ENCODE measurements around the gene LYVE1. TPM values are rescaled to one million over a fixed set of nuclear protein-coding genes. Genes with fewer than 3 reads are reported as not detected.

The LYVE1 gene
- total RNA-seq, 4 donors from 2014 or later, result 3.9 to 17.0 (median 11.1) TPM

DNA sequence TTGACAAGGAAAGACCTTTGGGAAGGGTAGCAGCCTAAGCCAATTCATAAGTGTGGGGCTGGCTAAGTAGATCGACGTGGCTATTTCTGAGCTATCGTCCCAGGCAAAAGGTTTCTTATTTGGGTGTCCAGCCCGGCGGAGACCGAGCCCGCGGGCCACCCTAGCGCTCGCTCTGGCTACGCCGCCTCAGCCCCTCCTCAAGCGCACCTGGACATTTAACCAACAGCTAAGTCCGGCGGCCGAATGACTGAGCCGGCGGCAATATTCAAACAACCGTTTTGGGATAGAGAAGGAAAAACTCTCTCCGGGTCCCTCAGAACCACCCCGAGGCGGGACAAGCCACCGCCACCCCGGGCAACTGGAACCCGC, 27.9 kb downstream of the LYVE1 start:
- H3K9me3 ChIP-seq, result no peaks in the 10 kb centered on the region
- no peaks in the 10 kb centered on the region for H3K27me3 ChIP-seq
- DNase-seq (ENCODE audit: low spot score in 2 of 2), result no peak
- H3K36me3 ChIP-seq, result no peaks in the 10 kb centered on the region
- 0% methylated on average over 11 of the region's 25 CpGs for WGBS
- H3K4me1 ChIP-seq, result peaks cover 42% of the 10 kb centered on the region
- TF ChIP-seq POLR2A (IDR thresholded peaks at IDR 0.05), result no peak
- TF ChIP-seq, protein P1, sequence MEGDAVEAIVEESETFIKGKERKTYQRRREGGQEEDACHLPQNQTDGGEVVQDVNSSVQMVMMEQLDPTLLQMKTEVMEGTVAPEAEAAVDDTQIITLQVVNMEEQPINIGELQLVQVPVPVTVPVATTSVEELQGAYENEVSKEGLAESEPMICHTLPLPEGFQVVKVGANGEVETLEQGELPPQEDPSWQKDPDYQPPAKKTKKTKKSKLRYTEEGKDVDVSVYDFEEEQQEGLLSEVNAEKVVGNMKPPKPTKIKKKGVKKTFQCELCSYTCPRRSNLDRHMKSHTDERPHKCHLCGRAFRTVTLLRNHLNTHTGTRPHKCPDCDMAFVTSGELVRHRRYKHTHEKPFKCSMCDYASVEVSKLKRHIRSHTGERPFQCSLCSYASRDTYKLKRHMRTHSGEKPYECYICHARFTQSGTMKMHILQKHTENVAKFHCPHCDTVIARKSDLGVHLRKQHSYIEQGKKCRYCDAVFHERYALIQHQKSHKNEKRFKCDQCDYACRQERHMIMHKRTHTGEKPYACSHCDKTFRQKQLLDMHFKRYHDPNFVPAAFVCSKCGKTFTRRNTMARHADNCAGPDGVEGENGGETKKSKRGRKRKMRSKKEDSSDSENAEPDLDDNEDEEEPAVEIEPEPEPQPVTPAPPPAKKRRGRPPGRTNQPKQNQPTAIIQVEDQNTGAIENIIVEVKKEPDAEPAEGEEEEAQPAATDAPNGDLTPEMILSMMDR (IDR thresholded peaks at IDR 0.05), result no peak
- no peak for TF ChIP-seq POLR2AphosphoS5 (IDR thresholded peaks at IDR 0.05)
- TF ChIP-seq EP300 (IDR thresholded peaks at IDR 0.05), result no peak
- peak overlapping the region; percentile 98 for H3K4me3 ChIP-seq
- H3K27ac ChIP-seq, result peak overlapping the region; percentile 94

DNA sequence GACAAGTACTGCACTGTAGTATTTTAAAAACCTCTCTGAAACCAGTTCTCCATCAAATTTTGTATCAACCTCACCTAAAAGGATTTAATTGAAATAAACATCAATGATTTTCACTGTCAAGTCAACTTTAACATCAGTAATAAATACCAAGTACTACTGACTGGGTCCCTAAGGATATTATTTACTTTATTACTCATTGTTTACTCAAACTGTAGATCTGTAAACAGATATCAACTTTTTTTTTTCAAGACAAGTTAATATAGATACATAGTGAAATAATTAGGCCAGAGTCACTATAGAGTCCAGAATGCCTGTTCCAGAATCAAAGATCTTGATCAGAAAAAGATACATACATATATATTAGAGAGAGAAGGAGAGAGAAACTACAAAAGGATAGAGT, 29.1 kb downstream of the LYVE1 start:
- no peak overlapping the region for H3K4me3 ChIP-seq
- DNase-seq (ENCODE audit: low spot score in 2 of 2), result no peak

DNA sequence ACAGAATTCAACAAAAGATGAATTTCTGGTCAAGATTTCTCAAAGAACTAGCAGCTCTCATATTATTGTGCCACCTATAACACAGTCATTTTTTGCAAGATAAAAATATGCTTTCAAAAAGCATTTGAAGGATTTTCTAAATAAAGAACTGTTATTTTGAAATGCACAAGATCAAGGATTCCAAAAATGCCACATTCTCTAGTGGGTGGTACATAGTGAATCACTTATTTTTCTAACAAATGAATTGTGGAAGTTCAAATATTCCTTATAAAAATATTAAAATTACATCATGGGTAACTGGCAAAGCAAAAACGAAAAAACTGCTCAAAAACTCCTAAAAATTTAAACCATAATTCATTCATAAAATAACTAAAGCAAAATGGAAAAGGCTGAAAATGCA, 29.5 kb downstream of the LYVE1 start:
- H3K27ac ChIP-seq, result no peak overlapping the region
- TF ChIP-seq POLR2A (IDR thresholded peaks at IDR 0.05) (no peak), EP300 (IDR thresholded peaks at IDR 0.05) (no peak), POLR2AphosphoS5 (IDR thresholded peaks at IDR 0.05) (no peak)
- TF ChIP-seq, protein P1 (IDR thresholded peaks at IDR 0.05), result no peak
- DNase-seq (ENCODE audit: low spot score in 2 of 2), result no peak

More for the DNA sequence above, 29.1 kb downstream of the LYVE1 start:
- TF ChIP-seq, protein P1 (IDR thresholded peaks at IDR 0.05), result no peak
- TF ChIP-seq POLR2A (IDR thresholded peaks at IDR 0.05), result no peak
- TF ChIP-seq POLR2AphosphoS5 (IDR thresholded peaks at IDR 0.05), result no peak
- no peak for TF ChIP-seq EP300 (IDR thresholded peaks at IDR 0.05)
- Histone ChIP-seq H3K27me3 (no peaks in the 10 kb centered on the region), H3K27ac (no peak overlapping the region), H3K4me1 (peaks cover 42% of the 10 kb centered on the region), H3K9me3 (no peaks in the 10 kb centered on the region), H3K36me3 (no peaks in the 10 kb centered on the region)

DNA sequence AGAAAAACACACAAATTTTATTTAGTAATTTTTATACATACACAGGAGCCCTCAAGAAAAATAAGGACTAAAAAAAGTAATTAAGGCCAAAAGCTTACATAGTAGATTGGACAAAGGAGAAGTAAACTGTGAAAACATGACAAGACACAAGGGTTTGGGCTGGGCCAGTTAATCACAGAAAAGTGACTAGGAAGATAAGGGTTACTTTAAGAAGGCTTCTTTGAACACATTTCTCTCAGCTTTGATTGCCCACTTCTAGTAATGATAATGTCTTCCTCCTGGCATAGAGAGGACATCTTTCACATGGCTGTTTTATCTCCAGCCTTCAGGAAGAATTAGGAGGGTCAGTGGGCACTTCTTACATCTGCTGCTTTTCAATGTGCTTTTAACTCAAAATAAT, 30.9 kb downstream of the LYVE1 start:
- no peak overlapping the region for H3K27ac ChIP-seq
- no peaks in the 10 kb centered on the region for H3K9me3 ChIP-seq
- no peaks in the 10 kb centered on the region for H3K27me3 ChIP-seq
- peaks cover 7% of the 10 kb centered on the region for H3K36me3 ChIP-seq
- TF ChIP-seq, protein P1 (IDR thresholded peaks at IDR 0.05), result no peak
- TF ChIP-seq POLR2A (IDR thresholded peaks at IDR 0.05), result no peak
- TF ChIP-seq EP300 (IDR thresholded peaks at IDR 0.05), result no peak
- TF ChIP-seq POLR2AphosphoS5 (IDR thresholded peaks at IDR 0.05), result no peak
- H3K4me1 ChIP-seq, result peaks cover 42% of the 10 kb centered on the region
- H3K4me3 ChIP-seq, result no peak overlapping the region
- no peak for DNase-seq (ENCODE audit: low spot score in 2 of 2)

More for the DNA sequence above, 29.5 kb downstream of the LYVE1 start:
- Histone ChIP-seq H3K4me1 (peaks cover 42% of the 10 kb centered on the region), H3K4me3 (no peak overlapping the region), H3K36me3 (peaks cover under 1% of the 10 kb centered on the region), H3K27me3 (no peaks in the 10 kb centered on the region), H3K9me3 (no peaks in the 10 kb centered on the region)
- WGBS, result 38% methylated on average over 1 of the region's 1 CpG

DNA sequence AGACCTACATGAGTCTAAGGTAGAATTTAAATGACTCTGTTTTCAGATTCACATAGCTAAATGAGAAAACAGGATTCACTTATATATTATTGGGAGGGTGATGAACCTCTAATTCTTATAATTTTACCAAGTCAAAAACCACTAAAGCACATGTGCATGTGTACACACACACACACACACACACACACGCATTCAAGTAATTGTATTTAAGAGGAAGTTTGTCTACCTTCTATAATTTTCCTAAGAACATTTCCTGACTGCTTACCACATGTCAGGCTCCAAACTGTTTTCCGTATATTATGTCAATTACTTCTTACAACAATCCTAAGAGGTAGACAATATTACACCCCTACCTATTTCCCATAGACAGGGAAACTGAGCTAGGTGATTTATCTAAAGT, 34.1 kb downstream of the LYVE1 start:
- no peaks in the 10 kb centered on the region for H3K9me3 ChIP-seq
- H3K27me3 ChIP-seq, result no peaks in the 10 kb centered on the region
- no peak for DNase-seq (ENCODE audit: low spot score in 2 of 2)
- H3K36me3 ChIP-seq, result peaks cover 35% of the 10 kb centered on the region
- WGBS, result 65% methylated on average over 2 of the region's 2 CpGs
- H3K4me1 ChIP-seq, result peaks cover 24% of the 10 kb centered on the region
- no peak overlapping the region for H3K27ac ChIP-seq
- TF ChIP-seq POLR2AphosphoS5 (IDR thresholded peaks at IDR 0.05) (no peak), POLR2A (IDR thresholded peaks at IDR 0.05) (no peak), EP300 (IDR thresholded peaks at IDR 0.05) (no peak)
- TF ChIP-seq, protein P1 (IDR thresholded peaks at IDR 0.05), result no peak
- H3K4me3 ChIP-seq, result no peak overlapping the region
